Measurements from ENCODE around the gene ZNF48. TPM values are rescaled to one million over a fixed set of nuclear protein-coding genes. Genes with fewer than 3 reads are reported as not detected.

ZNF48 gene
- total and polyA plus RNA-seq, 11 donors: 3.1 to 11.0 (median 5.9) TPM

DNA sequence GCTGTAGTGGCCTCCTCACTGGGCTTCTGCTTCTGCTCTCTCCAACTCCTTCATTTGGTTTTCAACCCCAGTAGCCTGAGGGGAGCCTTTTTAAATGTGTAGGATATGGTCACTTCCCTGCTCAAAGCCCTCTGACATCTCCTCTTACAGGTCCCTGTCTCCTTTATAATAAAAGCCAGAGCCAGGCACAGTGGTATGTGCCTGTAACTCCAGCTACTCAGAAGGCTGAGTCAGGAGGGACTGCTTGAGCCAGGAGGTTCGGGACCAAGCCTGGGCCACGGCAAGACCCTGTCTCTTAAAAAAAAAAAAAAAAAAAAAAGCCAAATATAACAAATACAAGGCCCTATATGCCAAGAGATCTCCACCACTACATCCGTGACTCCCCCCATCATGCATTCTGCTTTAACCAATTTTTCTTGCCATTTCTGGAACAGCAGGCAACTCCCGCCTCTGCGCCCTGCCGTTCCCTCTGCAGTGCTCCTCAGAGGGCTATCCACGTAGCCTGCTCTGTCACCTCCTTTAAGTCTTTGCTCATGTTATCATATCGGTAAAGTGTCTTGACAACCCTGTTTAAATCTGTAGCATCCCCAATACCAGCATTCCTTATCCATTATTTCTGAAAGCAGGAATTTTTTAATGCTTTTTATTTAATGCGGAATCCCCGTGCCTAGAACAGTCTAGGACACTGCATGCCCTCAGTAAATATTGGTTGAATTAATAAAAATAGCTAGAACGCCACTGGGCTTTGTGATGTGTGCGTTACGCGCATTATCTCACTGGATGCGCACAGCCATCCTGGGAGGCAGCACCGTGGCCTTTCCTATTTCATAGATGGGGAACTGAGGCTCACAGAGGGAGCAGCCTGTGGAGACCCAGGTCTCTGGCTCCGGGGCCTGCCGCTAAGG lies 21.7 kb downstream of the ZNF48 start:
- no peaks in the 10 kb centered on the region for H3K9me3 ChIP-seq
- ATAC-seq (peak in 1 of 4 donors; percentile 3), DNase-seq (no peak)
- peak overlapping the region in 11 of 12 donors; percentile 42 to 76 (median 67) for H3K4me3 ChIP-seq
- intact Hi-C loops (cut with DNase I): loop anchor here in 4 of 10 donors (10.0 kb wide), 4 partner anchors 62 to 352 kb away; partner anchors contain the start of genes ALDOA (in 2 of the 4), MAPK3 (in 2 of the 4), TBX6 (in 2 of the 4) and YPEL3 (in 2 of the 4)
- peaks cover 0 to 27% (median 10%) of the 10 kb centered on the region in 12 donors for H3K4me1 ChIP-seq
- TF ChIP-seq POLR2A (IDR thresholded peaks at IDR 0.05): no peak
- TF ChIP-seq, protein P1, sequence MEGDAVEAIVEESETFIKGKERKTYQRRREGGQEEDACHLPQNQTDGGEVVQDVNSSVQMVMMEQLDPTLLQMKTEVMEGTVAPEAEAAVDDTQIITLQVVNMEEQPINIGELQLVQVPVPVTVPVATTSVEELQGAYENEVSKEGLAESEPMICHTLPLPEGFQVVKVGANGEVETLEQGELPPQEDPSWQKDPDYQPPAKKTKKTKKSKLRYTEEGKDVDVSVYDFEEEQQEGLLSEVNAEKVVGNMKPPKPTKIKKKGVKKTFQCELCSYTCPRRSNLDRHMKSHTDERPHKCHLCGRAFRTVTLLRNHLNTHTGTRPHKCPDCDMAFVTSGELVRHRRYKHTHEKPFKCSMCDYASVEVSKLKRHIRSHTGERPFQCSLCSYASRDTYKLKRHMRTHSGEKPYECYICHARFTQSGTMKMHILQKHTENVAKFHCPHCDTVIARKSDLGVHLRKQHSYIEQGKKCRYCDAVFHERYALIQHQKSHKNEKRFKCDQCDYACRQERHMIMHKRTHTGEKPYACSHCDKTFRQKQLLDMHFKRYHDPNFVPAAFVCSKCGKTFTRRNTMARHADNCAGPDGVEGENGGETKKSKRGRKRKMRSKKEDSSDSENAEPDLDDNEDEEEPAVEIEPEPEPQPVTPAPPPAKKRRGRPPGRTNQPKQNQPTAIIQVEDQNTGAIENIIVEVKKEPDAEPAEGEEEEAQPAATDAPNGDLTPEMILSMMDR (IDR thresholded peaks at IDR 0.05): no peak
- H3K27ac ChIP-seq: peak overlapping the region; percentile 5 to 91 (median 77)
- WGBS, 4 donors: 66 to 68% (median 67%) methylated on average over 17 to 18 of the region's 18 CpGs
- H3K27me3 ChIP-seq: no peaks in the 10 kb centered on the region
- H3K36me3 ChIP-seq: peaks cover 0 to 43% (median 15%) of the 10 kb centered on the region in 9 donors

- intact Hi-C loops (cut with DNase I): loop anchor here in 4 of 10 donors (10.0 kb wide), 4 partner anchors 63 to 353 kb away; partner anchors contain the start of genes ALDOA (in 2 of the 4), MAPK3 (in 2 of the 4), TBX6 (in 2 of the 4) and YPEL3 (in 2 of the 4)
- DNase-seq: peak; percentile 84 to 93 (median 87)
- Histone ChIP-seq H3K27ac (peak overlapping the region; percentile 14 to 91 (median 77)), H3K36me3 (peaks cover 0 to 43% (median 18%) of the 10 kb centered on the region in 9 donors), H3K9me3 (no peaks in the 10 kb centered on the region), H3K4me3 (peak overlapping the region; percentile 38 to 76 (median 64)), H3K27me3 (no peaks in the 10 kb centered on the region), H3K4me1 (peaks cover 0 to 27% (median 10%) of the 10 kb centered on the region in 12 donors)
- TF ChIP-seq, protein P1 (IDR thresholded peaks at IDR 0.05): peak in 7 of 12 donors; percentile 12 to 46 (median 28)
- TF ChIP-seq POLR2A (IDR thresholded peaks at IDR 0.05): peak in 1 of 2 donors; percentile 45
- peak; percentile 89 to 96 (median 92) for ATAC-seq
- 1% methylated on average over 16 to 140 of the region's 140 CpGs for WGBS, 4 donors
Measured at GRCh38 chr16:30417529-30418349, 22.5 kb downstream of the ZNF48 start.

DNA sequence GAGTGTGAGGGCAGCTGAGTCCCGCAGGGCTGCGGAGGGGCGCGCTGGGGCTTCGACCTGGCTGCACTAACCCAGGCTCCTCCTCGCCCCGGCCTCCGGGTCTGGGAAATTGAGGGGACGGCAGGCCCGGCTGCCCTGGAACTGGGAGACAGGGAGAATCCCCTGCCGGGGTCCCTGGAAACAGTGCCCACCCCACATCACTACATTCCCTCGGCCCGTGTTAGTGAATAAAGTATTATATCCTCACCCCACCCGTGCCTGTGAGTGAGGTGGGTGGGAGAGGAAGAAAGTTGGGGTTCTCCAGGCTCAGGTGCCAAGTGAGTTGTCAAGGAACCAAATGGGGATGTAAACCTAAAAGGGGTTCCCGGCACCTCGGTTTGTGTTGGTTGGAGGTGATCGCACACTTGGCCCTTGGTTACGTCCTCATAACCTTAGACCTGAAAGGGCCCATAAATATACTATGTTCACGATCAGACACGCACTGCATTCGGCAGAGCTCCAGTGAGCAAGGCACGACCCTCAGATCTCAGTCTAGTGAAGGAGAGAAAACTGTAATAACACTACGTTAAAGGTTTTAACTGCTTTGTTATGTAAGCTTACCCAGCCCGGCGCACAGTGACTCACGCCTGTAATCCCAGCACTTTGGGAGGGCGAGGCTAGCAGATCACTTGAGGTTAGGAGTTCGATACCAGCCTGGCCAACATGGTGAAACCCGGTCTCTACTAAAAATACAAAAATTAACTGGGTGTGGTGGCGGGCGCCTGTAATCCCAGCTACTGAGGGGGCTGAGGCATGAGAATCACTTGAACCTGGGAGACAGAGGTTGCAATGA lies 23.3 kb downstream of the ZNF48 start:
- Histone ChIP-seq H3K4me3 (peak overlapping the region; percentile 38 to 76 (median 64)), H3K27ac (peak overlapping the region; percentile 14 to 91 (median 77)), H3K27me3 (no peaks in the 10 kb centered on the region), H3K9me3 (no peaks in the 10 kb centered on the region), H3K36me3 (peaks cover 0 to 43% (median 23%) of the 10 kb centered on the region in 9 donors), H3K4me1 (peaks cover 0 to 27% (median 10%) of the 10 kb centered on the region in 12 donors)
- no peak for TF ChIP-seq POLR2A (IDR thresholded peaks at IDR 0.05)
- TF ChIP-seq, protein P1 (IDR thresholded peaks at IDR 0.05): peak in 1 of 12 donors; percentile 21
- no peak for ATAC-seq
- no peak for DNase-seq
- intact Hi-C loops (cut with DNase I): loop anchor here in 4 of 10 donors (10.0 kb wide), 4 partner anchors 64 to 354 kb away; partner anchors contain the start of genes ALDOA (in 2 of the 4), MAPK3 (in 2 of the 4), TBX6 (in 2 of the 4) and YPEL3 (in 2 of the 4)
- WGBS, 4 donors: 65 to 80% (median 75%) methylated on average over 24 to 31 of the region's 31 CpGs

Data from heart left ventricle (tissue), 16 donors.